ENCODE results near the gene TTC16.

TTC16 gene

GRCh38 chr9:127722055-127722745 lies 6.3 kb downstream of the TTC16 start:
- DNase-seq: no peak

GRCh38 chr9:127723013-127723412 lies 7.1 kb downstream of the TTC16 start:
- no peak for DNase-seq

GRCh38 chr9:127723444-127723843 lies 7.6 kb downstream of the TTC16 start:
- DNase-seq: no peak

GRCh38 chr9:127724012-127724411 lies 8.1 kb downstream of the TTC16 start:
- DNase-seq: no peak

- no peak for DNase-seq
Observed at GRCh38 chr9:127726871-127727270, 11.0 kb downstream of the TTC16 start.

- DNase-seq: no peak
Observed at GRCh38 chr9:127728808-127729207, 12.9 kb downstream of the TTC16 start.

- no peak for DNase-seq
Observed at GRCh38 chr9:127729522-127730256, 13.8 kb downstream of the TTC16 start.

GRCh38 chr9:127730262-127730661 lies 14.4 kb downstream of the TTC16 start:
- DNase-seq: no peak

GRCh38 chr9:127730799-127731410 lies 15.0 kb downstream of the TTC16 start:
- no peak for DNase-seq

GRCh38 chr9:127731938-127732337 lies 16.1 kb downstream of the TTC16 start:
- no peak for DNase-seq

- DNase-seq: no peak
Observed at GRCh38 chr9:127732444-127732843, 16.6 kb downstream of the TTC16 start.

GRCh38 chr9:127733614-127734013 lies 17.7 kb downstream of the TTC16 start:
- DNase-seq: no peak

- no peak for DNase-seq
Observed at GRCh38 chr9:127734247-127734746, 18.4 kb downstream of the TTC16 start.

GRCh38 chr9:127734747-127735529 lies 19.1 kb downstream of the TTC16 start, which contains the start of gene TOR2A:
TOR2A (minus strand) TSS chr9:127735294; CDS start chr9:127735270, 24 bp downstream.
- DNase-seq: peak; percentile 97 to 99 (median 98)

GRCh38 chr9:127735530-127736185 lies 19.8 kb downstream of the TTC16 start:
- DNase-seq: no peak

GRCh38 chr9:127738666-127739065 lies 22.8 kb downstream of the TTC16 start:
- no peak for DNase-seq

GRCh38 chr9:127739614-127740330 lies 23.9 kb downstream of the TTC16 start:
- DNase-seq: no peak

- DNase-seq: no peak
Observed at GRCh38 chr9:127741831-127742434, 26.1 kb downstream of the TTC16 start.

- DNase-seq: no peak
Observed at GRCh38 chr9:127742435-127743088, 26.7 kb downstream of the TTC16 start.

- no peak for DNase-seq
Observed at GRCh38 chr9:127744398-127745110, 28.7 kb downstream of the TTC16 start.

All from T-helper 1 cell (primary cell).